Brain microvascular endothelial cell (primary cell): ENCODE results near the gene PIP4K2A.
"Not testable (repeated sequence)": the region's sequence is repeated elsewhere in the genome, so short reads cannot be mapped to it uniquely, and the experiment has no call there.

ENCODE experiments used
- DNase-seq: peaks from one replicate; pipeline ENCODE4 v3.0.0-alpha.2; 2020
- H3K27ac ChIP-seq: fragments of 250-450 bp; sonication (Bioruptor Pico); 2 replicates; pipeline ENCODE4 v1.5.1; 2020; ENCODE audit warnings: mild to moderate bottlenecking, moderate library complexity
- H3K27me3 ChIP-seq: fragments of 250-450 bp; sonication (Bioruptor Pico); replicated peaks from 2 replicates; pipeline ENCODE4 v1.5.1; 2020; ENCODE audit warnings: mild to moderate bottlenecking
- H3K36me3 ChIP-seq: fragments of 250-450 bp; sonication (Bioruptor Pico); replicated peaks from 2 replicates; pipeline ENCODE4 v1.5.1; 2020; ENCODE audit warnings: mild to moderate bottlenecking
- H3K4me3 ChIP-seq: 2 replicates; pipeline ENCODE4 v1.5.1; 2011; ENCODE audit warnings: low read depth, mild to moderate bottlenecking, control low read depth, low read length, moderate library complexity
- CTCF ChIP-seq: IDR thresholded peaks from 2 replicates; pipeline ENCODE4 v1.5.1; 2011; ENCODE audit warnings: low read depth, mild to moderate bottlenecking, moderate library complexity, low read length, control low read depth, inconsistent platforms; ENCODE audit errors: missing control alignments
- in situ Hi-C: cut with HindIII; loops from 2 replicates; pipeline ENCODE4 v1.10.0; 2017; ENCODE audit warnings: low sequenced_read_pairs, low pct_ligation_motif_present

PIP4K2A gene

GRCh38 chr10:22504766-22505165 lies 209.6 kb downstream of the PIP4K2A start:
- no peak for TF ChIP-seq CTCF
- H3K27me3 ChIP-seq = no peaks in the 10 kb centered on the region
- no peak overlapping the region for H3K4me3 ChIP-seq
- H3K36me3 ChIP-seq = no peaks in the 10 kb centered on the region
- in situ Hi-C loops = no loop called here
- no peak overlapping the region for H3K27ac ChIP-seq
- DNase-seq = no peak

GRCh38 chr10:22503315-22504088 lies 210.9 kb downstream of the PIP4K2A start:
- H3K36me3 ChIP-seq = no peaks in the 10 kb centered on the region
- peaks cover 1% of the 10 kb centered on the region for H3K27me3 ChIP-seq
- in situ Hi-C loops = no loop called here
- H3K27ac ChIP-seq = no peak overlapping the region
- no peak for TF ChIP-seq CTCF
- DNase-seq = no peak
- no peak overlapping the region for H3K4me3 ChIP-seq

GRCh38 chr10:22501863-22502262 lies 212.5 kb downstream of the PIP4K2A start:
- TF ChIP-seq CTCF = no peak
- in situ Hi-C loops = no loop called here
- peaks cover 1% of the 10 kb centered on the region for H3K27me3 ChIP-seq
- H3K4me3 ChIP-seq = no peak overlapping the region
- DNase-seq = no peak
- H3K36me3 ChIP-seq = no peaks in the 10 kb centered on the region
- no peak overlapping the region for H3K27ac ChIP-seq

- no peak overlapping the region for H3K27ac ChIP-seq
- no peak for TF ChIP-seq CTCF
- H3K4me3 ChIP-seq = no peak overlapping the region
- H3K36me3 ChIP-seq = no peaks in the 10 kb centered on the region
- peaks cover 1% of the 10 kb centered on the region for H3K27me3 ChIP-seq
- no peak for DNase-seq
- in situ Hi-C loops = no loop called here
Observed at GRCh38 chr10:22501413-22501812, 213.0 kb downstream of the PIP4K2A start.

GRCh38 chr10:22500656-22501340 lies 213.6 kb downstream of the PIP4K2A start:
- Histone ChIP-seq H3K4me3 (no peak overlapping the region), H3K27ac (no peak overlapping the region), H3K27me3 (peaks cover 1% of the 10 kb centered on the region), H3K36me3 (no peaks in the 10 kb centered on the region)
- TF ChIP-seq CTCF = no peak
- in situ Hi-C loops = no loop called here
- DNase-seq = no peak

GRCh38 chr10:22499973-22500372 lies 214.4 kb downstream of the PIP4K2A start:
- H3K27me3 ChIP-seq, H3K4me3 ChIP-seq, in situ Hi-C loops, H3K27ac ChIP-seq, DNase-seq, H3K36me3 ChIP-seq: not testable (repeated sequence)
